ENCODE data around the gene IGLL1.
"Not testable (repeated sequence)": the region's sequence is repeated elsewhere in the genome, so short reads cannot be mapped to it uniquely, and the experiment has no call there.

The IGLL1 gene

GRCh38 chr22:23539135-23539838 is 40.8 kb downstream of the IGLL1 start:
- DNase-seq = peak; percentile 80

- not testable (repeated sequence) for DNase-seq
These were observed 41.4 kb downstream of the IGLL1 start for GRCh38 chr22:23538696-23539030.

- DNase-seq = not testable (repeated sequence)
These were observed 42.0 kb downstream of the IGLL1 start for GRCh38 chr22:23537830-23538695.

GRCh38 chr22:23537416-23537815 is 42.7 kb downstream of the IGLL1 start:
- DNase-seq = no peak

GRCh38 chr22:23536821-23537345 is 43.2 kb downstream of the IGLL1 start:
- DNase-seq = no peak

- DNase-seq = peak; percentile 55
These were observed 44.1 kb downstream of the IGLL1 start for GRCh38 chr22:23535790-23536661.

- peak; percentile 2 for DNase-seq
These were observed 45.0 kb downstream of the IGLL1 start for GRCh38 chr22:23534851-23535717.

- no peak for DNase-seq
These were observed 45.8 kb downstream of the IGLL1 start for GRCh38 chr22:23534201-23534850.

GRCh38 chr22:23533771-23534191 is 46.3 kb downstream of the IGLL1 start:
- no peak for DNase-seq

GRCh38 chr22:23533328-23533762 is 46.7 kb downstream of the IGLL1 start:
- DNase-seq = peak; percentile 26

- no peak for DNase-seq
These were observed 47.4 kb downstream of the IGLL1 start for GRCh38 chr22:23532731-23533130.

GRCh38 chr22:23531966-23532705 is 48.0 kb downstream of the IGLL1 start:
- DNase-seq = no peak

- no peak for DNase-seq
These were observed 48.7 kb downstream of the IGLL1 start for GRCh38 chr22:23531283-23531956.

- DNase-seq = no peak
These were observed 49.3 kb downstream of the IGLL1 start for GRCh38 chr22:23530766-23531282.

- no peak for DNase-seq
These were observed 50.0 kb downstream of the IGLL1 start for GRCh38 chr22:23530106-23530505.

GRCh38 chr22:23529166-23530103 is 50.7 kb downstream of the IGLL1 start:
- no peak for DNase-seq

GRCh38 chr22:23527971-23528740 is 51.9 kb downstream of the IGLL1 start:
- no peak for DNase-seq
